K562 (cell line): ENCODE measurements around the gene TBX3. TPM values are rescaled to one million over a fixed set of nuclear protein-coding genes. Genes with fewer than 3 reads are reported as not detected.

Experiments used
- ATAC-seq: fragments of 200-7000 bp; cut with Tn5 transposase; 3 replicates; pipeline ENCODE4 v1.9.1; 2020; ENCODE audit warnings: moderate library complexity
- BruUV-seq: library from RNA; stranded (reverse); fragments of 400-500 nt; replicated peaks from 2 replicates; lab custom pipeline; 2021; lab: Mats Ljungman, UMichigan
- CTCF ChIA-PET: fragments of 300-600 bp; formaldehyde crosslinking; extraction: SDS; loops from one replicate; lab custom pipeline; 2021; ENCODE audit warnings: low intra/inter-chr PET ratio; lab: Yijun Ruan, JAX
- POLR2A ChIA-PET: fragments of 300-600, 350-650 bp; sonication (Branson Sonifier 250); formaldehyde crosslinking; extraction: SDS; loops from one replicate; lab custom pipeline; 2021; ENCODE audit warnings: antibody characterized with exemption, inconsistent platforms; lab: Yijun Ruan, JAX
- DNase-seq, 4 experiments: peaks; one replicate each; pipeline versions ENCODE4 v3.0.0 to v3.0.0-alpha.2; 2011 to 2018; ENCODE audit warnings: low spot score in 3 of 4, mixed read lengths in 3 of 4; ENCODE audit errors: extremely low read depth in 1 of 4
- FAIRE-seq: peaks from 2 replicates; lab custom pipeline; 2011; peaks lifted over from hg19 to GRCh38; lab: Jason Lieb, UNC
- H2AFZ ChIP-seq: 2 replicates; pipeline ENCODE4 v1.6.0; 2011; ENCODE audit warnings: low read depth, low read length, control low read depth, inconsistent platforms
- H3K27ac ChIP-seq: fragments of 200-600 bp; 3 replicates; pipeline ENCODE4 v1.8.0; 2011; ENCODE audit warnings: low read depth, mild to moderate bottlenecking, control low read depth, inconsistent platforms, low read length, moderate library complexity, mixed read lengths; ENCODE audit errors: extremely low read depth
- H3K27me3 ChIP-seq, 2 experiments: fragments of 300-600 bp in 1 of 2; 2 replicates in 1 of 2; 3 replicates in 1 of 2; pipeline versions ENCODE4 v1.6.0 to v1.8.0; 2011; ENCODE audit warnings: inconsistent platforms in 2 of 2, low read length in 2 of 2, mild to moderate bottlenecking in 1 of 2, mixed read lengths in 1 of 2, moderate library complexity in 1 of 2; ENCODE audit not compliant: control insufficient read depth in 2 of 2, insufficient read depth in 2 of 2
- H3K36me3 ChIP-seq: fragments of 300-600 bp; 3 replicates; pipeline ENCODE4 v1.8.0; 2011; ENCODE audit warnings: mild to moderate bottlenecking, low read length, inconsistent platforms; ENCODE audit not compliant: control insufficient read depth, insufficient read depth
- H3K4me1 ChIP-seq, 2 experiments: fragments of 200-600 bp in 1 of 2; replicated peaks in 1 of 2; 2 replicates in 1 of 2; 3 replicates in 1 of 2; pipeline versions ENCODE4 v1.5.1 to v1.8.0; 2011; ENCODE audit warnings: inconsistent platforms in 2 of 2, low read length in 2 of 2, mild to moderate bottlenecking in 1 of 2, mixed read lengths in 1 of 2, moderate library complexity in 1 of 2; ENCODE audit not compliant: control insufficient read depth in 2 of 2, insufficient read depth in 2 of 2
- H3K4me2 ChIP-seq: 2 replicates; pipeline ENCODE4 v1.6.1; 2011; ENCODE audit warnings: low read length, control low read depth, inconsistent platforms, mixed read lengths; ENCODE audit not compliant: insufficient read depth
- H3K4me3 ChIP-seq: fragments of 200-600 bp; sonication (generic), shearing (Covaris generic); 2 replicates; pipeline ENCODE4 v1.5.1; 2016; ENCODE audit warnings: control low read depth, inconsistent platforms
- H3K79me2 ChIP-seq: fragments of 200-600 bp; 3 replicates; pipeline ENCODE4 v1.8.0; 2011; ENCODE audit warnings: low read length, inconsistent platforms; ENCODE audit not compliant: control insufficient read depth, insufficient read depth
- H3K9ac ChIP-seq, 2 experiments: 2 replicates each; pipeline versions ENCODE4 v1.6.0 to v1.6.1; 2011; ENCODE audit warnings: low read depth in 2 of 2, low read length in 2 of 2, control low read depth in 1 of 2, inconsistent platforms in 1 of 2, mild to moderate bottlenecking in 1 of 2, mixed read lengths in 1 of 2; ENCODE audit not compliant: insufficient read depth in 1 of 2
- H3K9me1 ChIP-seq: one replicate; pipeline ENCODE4 v1.6.0; 2011; ENCODE audit warnings: inconsistent platforms, mild to moderate bottlenecking, low read length, moderate library complexity; ENCODE audit not compliant: control insufficient read depth, insufficient read depth
- H3K9me3 ChIP-seq: replicated peaks from 2 replicates; pipeline ENCODE4 v1.5.1; 2011; ENCODE audit warnings: low read depth, low read length, inconsistent platforms; ENCODE audit not compliant: control insufficient read depth, insufficient read depth
- H4K20me1 ChIP-seq: replicated peaks from 2 replicates; pipeline ENCODE4 v1.6.1; 2011; ENCODE audit warnings: low read length, inconsistent platforms, mixed read lengths; ENCODE audit not compliant: control insufficient read depth, insufficient read depth
- CCNT2 ChIP-seq: IDR thresholded peaks from 2 replicates; pipeline ENCODE4 v1.6.1; 2011; ENCODE audit warnings: borderline replicate concordance, low read depth, mild to moderate bottlenecking, moderate library complexity, mixed read lengths, low read length; ENCODE audit not compliant: insufficient read length; ENCODE audit errors: extremely low read depth
- EP300 ChIP-seq: IDR thresholded peaks from 2 replicates; pipeline ENCODE4 v1.6.1; 2012; ENCODE audit warnings: low read length, improper control_type of control experiment
- PHF20 ChIP-seq: fragments of 450-650 bp; IDR thresholded peaks from 2 replicates; pipeline ENCODE4 v1.6.1; 2018; ENCODE audit not compliant: partially characterized antibody
- WGBS: fragments of 100-300 bp; shearing (Covaris generic); methylation state at CpG from one replicate; pipeline ENCODE4 v1.1.6; 2016; ENCODE audit warnings: low coverage, mixed read lengths; ENCODE audit not compliant: insufficient coverage; ENCODE audit errors: missing lambda C conversion rate; 5-methylcytosine and 5-hydroxymethylcytosine counted together
- in situ Hi-C: fragments of 300-500 bp; cut with MboI; formaldehyde crosslinking; loops from 4 replicates; pipeline ENCODE4 v1.15.0; 2018; ENCODE audit warnings: inconsistent platforms, mixed read lengths
- intact Hi-C: fragments of 100-400 bp; cut with micrococcal nuclease; formaldehyde crosslinking; loops from 2 replicates; pipeline ENCODE4 v1.14.2; 2022
- polyA plus RNA-seq, 8 experiments: library from polyadenylated mRNA; depleted of rRNA in 4 of 8; stranded (reverse) in 5 of 8; unstranded in 3 of 8; fragments of >200 nt; fragmentation: Nextera tagmentation in 2 of 8; fragmentation: Illumina TruSeq in 1 of 8; extraction: Ambion mirVana in 2 of 8; extraction: Trizol in 1 of 8; gene quantifications; 2 replicates each; pipeline versions ENCODE4 v1.2.1 to v1.2.3, GENCODE V29; 2011 to 2014; ENCODE audit warnings: inconsistent platforms in 1 of 8, missing spikeins in 1 of 8
- total RNA-seq, 7 experiments: library from RNA; depleted of rRNA in 6 of 7; stranded (reverse); fragments of >200 nt in 6 of 7; fragmentation: Illumina TruSeq in 2 of 7; extraction: Trizol in 2 of 7; gene quantifications; 2 replicates each; pipeline versions ENCODE4 v1.2.1 to v1.2.3, GENCODE V29; 2011 to 2021; ENCODE audit warnings: low replicate concordance in 1 of 7
- TF ChIP-seq, protein P1 (sequence below), 2 experiments: fragments of 200-800 bp in 1 of 2; sonication (Bioruptor generic) in 1 of 2; sonication (generic) in 1 of 2; formaldehyde crosslinking in 1 of 2; IDR thresholded peaks in 1 of 2; conservative IDR thresholded peaks in 1 of 2; 2 replicates each; pipeline versions ENCODE4 v1.5.0 to v1.6.1; 2016 to 2020; ENCODE audit warnings: missing compliant biosample characterization in 1 of 2, missing genetic modification characterization in 1 of 2, missing genetic modification reagents in 1 of 2
- TF ChIP-seq, protein P2 (sequence below): sonication (generic); formaldehyde crosslinking; IDR thresholded peaks from 2 replicates; pipeline ENCODE4 v1.8.0; 2022; ENCODE audit warnings: missing genetic modification reagents, mild to moderate bottlenecking, moderate library complexity, borderline replicate concordance
- TF ChIP-seq, protein P3 (sequence below): fragments of 450-650 bp; IDR thresholded peaks from 2 replicates; pipeline ENCODE4 v1.6.1; 2016; ENCODE audit warnings: mild to moderate bottlenecking

Gene TBX3
- total and polyA plus RNA-seq, 9 of the 15 experiments (the other 6 are each of a cell fraction or from before 2014, with no cell fraction given), result 0.03 to 0.60 (median 0.19) TPM

DNA sequence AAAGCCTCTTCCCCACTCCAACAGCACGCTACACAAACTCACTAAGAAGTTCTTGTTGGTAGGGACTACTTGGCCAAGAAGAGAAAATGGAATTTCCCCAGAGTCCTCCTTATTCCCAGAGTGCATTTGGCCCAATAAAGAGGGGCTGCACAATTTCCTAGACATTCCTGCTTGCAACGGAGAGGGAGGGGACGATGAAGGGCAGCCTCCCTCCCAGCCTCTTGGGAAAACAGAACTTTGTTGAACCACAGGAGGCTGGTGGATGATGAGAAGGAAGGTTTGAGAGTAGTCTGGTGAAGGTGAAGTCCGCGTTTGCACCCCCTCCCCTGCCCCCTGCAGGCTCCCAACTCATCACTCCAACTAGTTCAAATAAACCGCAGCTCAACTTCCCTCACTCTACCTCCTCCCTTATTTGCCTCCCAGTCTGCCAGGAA lies 19.1 kb upstream of the TBX3 start:
- in situ Hi-C loops (no loop called here), intact Hi-C loops (no loop called here)
- Histone ChIP-seq H2AFZ (no peak overlapping the region), H3K27ac (no peak overlapping the region), H3K4me3 (no peak overlapping the region), H3K9me1 (no peaks in the 10 kb centered on the region), H3K79me2 (no peaks in the 10 kb centered on the region), H3K4me1 (no peaks in the 10 kb centered on the region; a peak in 1 of 5 replicates), H4K20me1 (peaks cover 5% of the 10 kb centered on the region; the same call in 1 of the 2 replicates), H3K27me3 (peaks cover 13 to 33% of the 10 kb centered on the region in 2 experiments; a peak in 3 of 5 replicates), H3K9me3 (no peaks in the 10 kb centered on the region), H3K9ac (no peak overlapping the region), H3K36me3 (no peaks in the 10 kb centered on the region), H3K4me2 (no peak overlapping the region)
- TF ChIP-seq, protein P1, sequence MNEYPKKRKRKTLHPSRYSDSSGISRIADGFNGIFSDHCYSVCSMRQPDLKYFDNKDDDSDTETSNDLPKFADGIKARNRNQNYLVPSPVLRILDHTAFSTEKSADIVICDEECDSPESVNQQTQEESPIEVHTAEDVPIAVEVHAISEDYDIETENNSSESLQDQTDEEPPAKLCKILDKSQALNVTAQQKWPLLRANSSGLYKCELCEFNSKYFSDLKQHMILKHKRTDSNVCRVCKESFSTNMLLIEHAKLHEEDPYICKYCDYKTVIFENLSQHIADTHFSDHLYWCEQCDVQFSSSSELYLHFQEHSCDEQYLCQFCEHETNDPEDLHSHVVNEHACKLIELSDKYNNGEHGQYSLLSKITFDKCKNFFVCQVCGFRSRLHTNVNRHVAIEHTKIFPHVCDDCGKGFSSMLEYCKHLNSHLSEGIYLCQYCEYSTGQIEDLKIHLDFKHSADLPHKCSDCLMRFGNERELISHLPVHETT (CRISPR knock-in tag; conservative IDR thresholded peaks at IDR 0.05 in 1 of 2, IDR thresholded peaks at IDR 0.05 in 1 of 2), result no peak
- TF ChIP-seq PHF20 (no peak), EP300 (no peak), CCNT2 (no peak)
- TF ChIP-seq, protein P2, sequence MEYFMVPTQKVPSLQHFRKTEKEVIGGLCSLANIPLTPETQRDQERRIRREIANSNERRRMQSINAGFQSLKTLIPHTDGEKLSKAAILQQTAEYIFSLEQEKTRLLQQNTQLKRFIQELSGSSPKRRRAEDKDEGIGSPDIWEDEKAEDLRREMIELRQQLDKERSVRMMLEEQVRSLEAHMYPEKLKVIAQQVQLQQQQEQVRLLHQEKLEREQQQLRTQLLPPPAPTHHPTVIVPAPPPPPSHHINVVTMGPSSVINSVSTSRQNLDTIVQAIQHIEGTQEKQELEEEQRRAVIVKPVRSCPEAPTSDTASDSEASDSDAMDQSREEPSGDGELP (CRISPR knock-in tag), result no peak
- TF ChIP-seq, protein P3, sequence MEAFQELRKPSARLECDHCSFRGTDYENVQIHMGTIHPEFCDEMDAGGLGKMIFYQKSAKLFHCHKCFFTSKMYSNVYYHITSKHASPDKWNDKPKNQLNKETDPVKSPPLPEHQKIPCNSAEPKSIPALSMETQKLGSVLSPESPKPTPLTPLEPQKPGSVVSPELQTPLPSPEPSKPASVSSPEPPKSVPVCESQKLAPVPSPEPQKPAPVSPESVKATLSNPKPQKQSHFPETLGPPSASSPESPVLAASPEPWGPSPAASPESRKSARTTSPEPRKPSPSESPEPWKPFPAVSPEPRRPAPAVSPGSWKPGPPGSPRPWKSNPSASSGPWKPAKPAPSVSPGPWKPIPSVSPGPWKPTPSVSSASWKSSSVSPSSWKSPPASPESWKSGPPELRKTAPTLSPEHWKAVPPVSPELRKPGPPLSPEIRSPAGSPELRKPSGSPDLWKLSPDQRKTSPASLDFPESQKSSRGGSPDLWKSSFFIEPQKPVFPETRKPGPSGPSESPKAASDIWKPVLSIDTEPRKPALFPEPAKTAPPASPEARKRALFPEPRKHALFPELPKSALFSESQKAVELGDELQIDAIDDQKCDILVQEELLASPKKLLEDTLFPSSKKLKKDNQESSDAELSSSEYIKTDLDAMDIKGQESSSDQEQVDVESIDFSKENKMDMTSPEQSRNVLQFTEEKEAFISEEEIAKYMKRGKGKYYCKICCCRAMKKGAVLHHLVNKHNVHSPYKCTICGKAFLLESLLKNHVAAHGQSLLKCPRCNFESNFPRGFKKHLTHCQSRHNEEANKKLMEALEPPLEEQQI, result no peak
- ATAC-seq (no peak), DNase-seq (no peak), FAIRE-seq (no peak)
- CTCF ChIA-PET, result no interaction called here
- BruUV-seq, result no TSS peak
- WGBS, result 6% methylated on average over 5 of the region's 6 CpGs
- POLR2A ChIA-PET, result no interaction called here
